A549 (cell line): ENCODE measurements around the gene PIGU. TPM values are rescaled to one million over a fixed set of nuclear protein-coding genes. Genes with fewer than 3 reads are reported as not detected.

Source experiments
- ATAC-seq, 2 experiments: fragments of 200-7000 bp in 1 of 2; fragments of >200 bp in 1 of 2; cut with Nextera tagmentation in 1 of 2; cut with Tn5 transposase in 1 of 2; 3 replicates each; pipeline versions ENCODE4 v1.8.0 to v1.9.1; 2018 to 2020; ENCODE audit warnings: mild to moderate bottlenecking in 1 of 2, moderate library complexity in 1 of 2
- CTCF ChIA-PET: fragments of 300-600 bp; sonication (Branson Sonifier 250); formaldehyde crosslinking; extraction: SDS; loops from one replicate; lab custom pipeline; 2021; ENCODE audit warnings: antibody characterized with exemption, inconsistent platforms; lab: Yijun Ruan, JAX
- POLR2A ChIA-PET: fragments of 350-600 bp; formaldehyde crosslinking; extraction: SDS; loops from one replicate; lab custom pipeline; 2021; ENCODE audit warnings: antibody characterized with exemption, inconsistent platforms; lab: Yijun Ruan, JAX
- DNase-seq, 2 experiments: peaks; one replicate each; pipeline versions ENCODE4 v3.0.0 to v3.0.0-alpha.2; 2011 to 2016; ENCODE audit warnings: low read depth in 1 of 2, low spot score in 1 of 2
- FAIRE-seq: peaks from 2 replicates; lab custom pipeline; 2011; peaks lifted over from hg19 to GRCh38; lab: Jason Lieb, UNC
- H3K27ac ChIP-seq, 2 experiments: fragments of >200 bp; sonication (Bioruptor Twin); formaldehyde crosslinking; 3 replicates each; pipeline ENCODE4 v1.5.1; 2016 to 2017
- H3K4me1 ChIP-seq: fragments of >200 bp; sonication (Bioruptor Twin); formaldehyde crosslinking; 3 replicates; pipeline ENCODE4 v1.6.1; 2016
- H3K4me2 ChIP-seq: fragments of >200 bp; sonication (Bioruptor Twin); formaldehyde crosslinking; 3 replicates; pipeline ENCODE4 v1.6.1; 2016
- H3K4me3 ChIP-seq: fragments of >200 bp; sonication (Bioruptor Twin); formaldehyde crosslinking; 3 replicates; pipeline ENCODE4 v1.5.1; 2016
- H3K9me3 ChIP-seq: fragments of >200 bp; sonication (Bioruptor Twin); formaldehyde crosslinking; 3 replicates; pipeline ENCODE4 v1.6.1; 2016
- CBX8 ChIP-seq: fragments of 200-600 bp; sonication (generic); IDR thresholded peaks from 2 replicates; pipeline ENCODE4 v1.6.1; 2016
- CHD4 ChIP-seq: fragments of 200-600 bp; sonication (generic); IDR thresholded peaks from 2 replicates; pipeline ENCODE4 v1.6.1; 2016; ENCODE audit warnings: antibody characterized with exemption, mild to moderate bottlenecking, borderline replicate concordance
- ESRRA ChIP-seq: fragments of 150-350 bp; IDR thresholded peaks from 2 replicates; pipeline ENCODE4 v1.6.1; 2014; ENCODE audit warnings: mild to moderate bottlenecking, low read length, borderline replicate concordance
- FOXS1 ChIP-seq: fragments of 250-450 bp; sonication (Bioruptor Pico); IDR thresholded peaks from 2 replicates; pipeline ENCODE4 v1.5.0; 2020; ENCODE audit warnings: mild to moderate bottlenecking, moderate library complexity
- PHF8 ChIP-seq: fragments of 200-600 bp; sonication (generic); IDR thresholded peaks from 2 replicates; pipeline ENCODE4 v1.6.1; 2016; ENCODE audit warnings: low read depth, mild to moderate bottlenecking, antibody characterized with exemption, moderate library complexity, borderline replicate concordance
- ZNF302 ChIP-seq: fragments of 250-450 bp; sonication (Bioruptor Pico); IDR thresholded peaks from 2 replicates; pipeline ENCODE4 v1.9.0; 2021; ENCODE audit warnings: inconsistent platforms, mild to moderate bottlenecking, moderate library complexity
- WGBS: methylation state at CpG from one replicate; pipeline ENCODE4 v1.1.6; 2017; ENCODE audit errors: missing lambda C conversion rate; 5-methylcytosine and 5-hydroxymethylcytosine counted together
- polyA plus RNA-seq, 4 experiments: library from polyadenylated mRNA; depleted of rRNA in 3 of 4; stranded (reverse); fragments of >200 nt; fragmentation: RNase III in 1 of 4; extraction: RNeasy Plus Mini Kit Qiagen cat#74134 plus additional on column Dnase treatment in 1 of 4; gene quantifications; 2 replicates in 3 of 4; 3 replicates in 1 of 4; pipeline ENCODE4 v1.2.3, GENCODE V29; 2011 to 2017
- TF ChIP-seq, protein P1 (sequence below): IDR thresholded peaks from 2 replicates; pipeline ENCODE4 v1.6.1; 2012
- TF ChIP-seq, protein P2 (sequence below): fragments of 150-350 bp; IDR thresholded peaks from 2 replicates; pipeline ENCODE4 v1.6.1; 2014; ENCODE audit warnings: low read depth, mild to moderate bottlenecking, low read length
- TF ChIP-seq, protein P3 (sequence below): fragments of 250-450 bp; sonication (Bioruptor Pico); IDR thresholded peaks from 2 replicates; pipeline ENCODE4 v1.5.0; 2021; ENCODE audit warnings: mild to moderate bottlenecking, moderate library complexity, borderline replicate concordance

PIGU gene
- polyA plus RNA-seq, 2 of the 4 experiments (the other 2 are of a cell fraction): 27.8 to 103 TPM

DNA sequence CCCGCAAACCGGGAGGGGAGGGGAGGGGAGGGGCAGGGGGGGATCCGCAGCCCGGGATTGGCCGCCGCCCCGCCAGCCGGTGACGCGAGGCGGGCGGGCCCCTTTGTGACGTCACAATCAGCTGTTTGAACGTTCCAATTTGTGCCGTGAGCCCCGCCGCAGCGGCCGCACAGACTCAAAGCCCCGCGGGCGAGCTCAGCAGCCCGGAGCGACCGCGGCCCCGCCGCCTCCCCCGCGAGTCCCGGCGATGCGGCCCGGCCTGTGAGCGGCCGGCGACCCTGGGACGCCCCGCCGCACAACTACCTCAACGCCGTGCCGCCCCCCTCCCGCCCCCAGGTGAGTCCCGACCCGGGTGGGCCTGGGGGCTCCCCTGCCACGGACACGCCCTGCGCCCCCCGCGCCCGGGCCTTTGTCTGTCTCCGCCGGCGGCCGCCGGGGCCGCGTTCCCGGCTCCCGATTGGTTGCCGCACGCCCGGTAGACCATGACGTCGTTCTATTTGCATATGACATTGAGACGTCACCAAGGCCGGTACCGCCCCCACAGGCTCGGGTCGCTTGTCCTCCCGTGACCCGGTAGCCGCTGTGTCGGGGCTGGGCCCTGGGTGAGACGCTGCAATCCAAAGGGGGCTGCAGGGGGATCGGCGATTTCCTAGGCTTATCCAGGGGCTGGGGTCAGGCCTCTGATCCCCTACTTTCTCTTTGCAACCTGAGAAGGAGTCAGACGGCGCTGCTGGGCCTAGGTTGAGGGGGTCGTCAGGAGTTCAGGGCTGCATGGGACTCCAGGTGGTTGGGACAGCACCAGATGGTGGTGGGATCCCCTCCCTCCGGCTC, 27.5 kb upstream of the PIGU start, which contains the start of gene TP53INP2:
Gene TP53INP2, plus strand, starts transcription at position 168 of the 831 bp plus-strand sequence. CDS start 4,396 bp downstream, outside the sequence.
- no peak for FAIRE-seq
- H3K27ac ChIP-seq: peak within 1 kb of the TSS; percentile 80 to 93
- TF ChIP-seq ESRRA (peak; percentile 92), PHF8 (peak; percentile 92)
- TF ChIP-seq, protein P1, sequence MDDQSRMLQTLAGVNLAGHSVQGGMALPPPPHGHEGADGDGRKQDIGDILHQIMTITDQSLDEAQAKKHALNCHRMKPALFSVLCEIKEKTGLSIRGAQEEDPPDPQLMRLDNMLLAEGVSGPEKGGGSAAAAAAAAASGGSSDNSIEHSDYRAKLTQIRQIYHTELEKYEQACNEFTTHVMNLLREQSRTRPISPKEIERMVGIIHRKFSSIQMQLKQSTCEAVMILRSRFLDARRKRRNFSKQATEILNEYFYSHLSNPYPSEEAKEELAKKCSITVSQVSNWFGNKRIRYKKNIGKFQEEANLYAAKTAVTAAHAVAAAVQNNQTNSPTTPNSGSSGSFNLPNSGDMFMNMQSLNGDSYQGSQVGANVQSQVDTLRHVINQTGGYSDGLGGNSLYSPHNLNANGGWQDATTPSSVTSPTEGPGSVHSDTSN: peak; percentile 45; the same call in 1 of the 2 replicates
- TF ChIP-seq, protein P2, sequence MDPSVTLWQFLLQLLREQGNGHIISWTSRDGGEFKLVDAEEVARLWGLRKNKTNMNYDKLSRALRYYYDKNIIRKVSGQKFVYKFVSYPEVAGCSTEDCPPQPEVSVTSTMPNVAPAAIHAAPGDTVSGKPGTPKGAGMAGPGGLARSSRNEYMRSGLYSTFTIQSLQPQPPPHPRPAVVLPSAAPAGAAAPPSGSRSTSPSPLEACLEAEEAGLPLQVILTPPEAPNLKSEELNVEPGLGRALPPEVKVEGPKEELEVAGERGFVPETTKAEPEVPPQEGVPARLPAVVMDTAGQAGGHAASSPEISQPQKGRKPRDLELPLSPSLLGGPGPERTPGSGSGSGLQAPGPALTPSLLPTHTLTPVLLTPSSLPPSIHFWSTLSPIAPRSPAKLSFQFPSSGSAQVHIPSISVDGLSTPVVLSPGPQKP: no peak
- peaks cover 26% of the 10 kb centered on the region for H3K4me1 ChIP-seq
- POLR2A ChIA-PET: interaction anchor here (1.0 to 1.6 kb wide), 4 partner anchors 9 to 146 kb away, joined by 3 to 12 read pairs (median 3); partner anchors contain the start of genes MAP1LC3A and PIGU
- no peaks in the 10 kb centered on the region for H3K9me3 ChIP-seq
- H3K4me2 ChIP-seq: peak within 1 kb of the TSS; percentile 99
- WGBS: 5% methylated on average over 22 of the region's 82 CpGs
- peak within 1 kb of the TSS; percentile 94 for H3K4me3 ChIP-seq
- peak; percentile 82 to 89 for DNase-seq
- CTCF ChIA-PET: interaction anchor here (0.6 to 8.6 kb wide), 9 partner anchors 8 to 518 kb away, joined by 3 to 108 read pairs (median 4); no protein-coding TSS in a partner anchor
- ATAC-seq: peak; percentile 50 to 66

DNA sequence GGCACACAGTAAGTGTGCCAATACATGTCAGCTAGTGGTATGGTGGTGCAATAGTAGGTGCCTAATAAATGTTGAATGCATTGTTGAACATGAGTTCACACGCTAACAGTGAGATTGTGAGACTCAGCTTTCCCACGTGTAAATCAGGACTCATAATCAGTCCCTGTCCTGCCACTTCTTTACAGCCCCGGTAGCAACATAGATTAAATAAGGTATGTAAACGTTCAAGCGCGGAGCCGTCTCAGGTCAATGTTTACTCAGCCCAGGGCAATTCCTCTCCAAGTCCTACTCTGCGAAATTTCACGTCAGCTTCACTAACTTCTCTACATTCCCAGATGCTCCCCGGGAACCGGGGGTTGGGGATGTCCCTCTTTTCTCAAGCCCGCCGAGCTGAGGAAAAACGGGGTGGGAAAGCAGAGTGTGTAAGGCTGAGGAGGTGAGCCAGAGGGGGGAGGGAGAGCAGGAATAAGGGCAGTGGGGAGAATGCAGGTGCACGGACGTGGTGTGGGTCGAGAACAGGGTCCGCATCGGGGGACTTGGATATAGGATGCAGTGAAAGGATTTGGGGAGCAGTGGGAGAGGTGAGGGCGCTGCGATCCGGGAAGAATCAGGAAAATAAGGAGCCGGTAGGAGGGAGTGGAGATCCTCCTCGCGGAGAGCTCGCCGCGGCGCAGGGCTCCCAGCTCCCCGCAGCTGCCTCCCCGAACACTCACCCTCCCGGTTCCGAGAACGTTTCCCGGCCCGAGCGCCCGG, 26.7 kb upstream of the PIGU start:
- POLR2A ChIA-PET: interaction anchor here (1.0 to 1.6 kb wide), 3 partner anchors 10 to 145 kb away, joined by 3 to 12 read pairs (median 3); partner anchors contain the start of genes MAP1LC3A and PIGU
- FAIRE-seq (no peak), DNase-seq (no peak), ATAC-seq (peak; percentile 4 to 10)
- TF ChIP-seq CBX8 (no peak), FOXS1 (CRISPR knock-in tag) (no peak), CHD4 (peak; percentile 26; the same call in 1 of the 2 replicates)
- TF ChIP-seq, protein P3, sequence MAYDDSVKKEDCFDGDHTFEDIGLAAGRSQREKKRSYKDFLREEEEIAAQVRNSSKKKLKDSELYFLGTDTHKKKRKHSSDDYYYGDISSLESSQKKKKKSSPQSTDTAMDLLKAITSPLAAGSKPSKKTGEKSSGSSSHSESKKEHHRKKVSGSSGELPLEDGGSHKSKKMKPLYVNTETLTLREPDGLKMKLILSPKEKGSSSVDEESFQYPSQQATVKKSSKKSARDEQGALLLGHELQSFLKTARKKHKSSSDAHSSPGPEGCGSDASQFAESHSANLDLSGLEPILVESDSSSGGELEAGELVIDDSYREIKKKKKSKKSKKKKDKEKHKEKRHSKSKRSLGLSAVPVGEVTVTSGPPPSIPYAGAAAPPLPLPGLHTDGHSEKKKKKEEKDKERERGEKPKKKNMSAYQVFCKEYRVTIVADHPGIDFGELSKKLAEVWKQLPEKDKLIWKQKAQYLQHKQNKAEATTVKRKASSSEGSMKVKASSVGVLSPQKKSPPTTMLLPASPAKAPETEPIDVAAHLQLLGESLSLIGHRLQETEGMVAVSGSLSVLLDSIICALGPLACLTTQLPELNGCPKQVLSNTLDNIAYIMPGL (CRISPR knock-in tag): no peak
- under 1% methylated on average over 37 of the region's 38 CpGs for WGBS
- Histone ChIP-seq H3K27ac (peak overlapping the region; percentile 80 to 93), H3K9me3 (no peaks in the 10 kb centered on the region), H3K4me3 (peak overlapping the region; percentile 94), H3K4me2 (peak overlapping the region; percentile 99), H3K4me1 (peaks cover 26% of the 10 kb centered on the region)
- CTCF ChIA-PET: interaction anchor here (0.6 to 8.6 kb wide), 8 partner anchors 9 to 517 kb away, joined by 3 to 108 read pairs (median 4); partner anchors contain the start of gene PIGU

DNA sequence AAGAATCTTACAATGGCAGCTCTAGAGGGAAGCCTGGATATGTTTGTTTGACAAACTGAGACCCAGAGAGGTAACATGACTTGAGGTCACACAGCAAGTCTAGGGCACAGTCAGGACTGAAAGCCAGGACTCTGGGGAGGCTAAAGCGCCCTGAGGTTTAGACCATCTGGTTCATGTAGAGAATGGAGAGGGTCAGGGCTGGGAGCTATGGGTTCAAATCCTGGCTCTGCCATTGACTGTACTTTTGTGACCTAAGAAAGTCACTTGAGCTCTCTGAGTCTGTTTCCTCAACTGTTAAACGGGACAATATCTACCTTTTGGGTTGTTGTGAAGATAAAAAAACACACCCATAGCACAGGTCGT, 26.1 kb upstream of the PIGU start:
- ChIA-PET POLR2A (interaction anchor here (1.1 to 1.6 kb wide), 2 partner anchors 26 to 144 kb away, joined by 3 to 12 read pairs; partner anchors contain the start of genes MAP1LC3A and PIGU), CTCF (interaction anchor here (0.8 to 8.6 kb wide), 5 partner anchors 11 to 390 kb away, joined by 3 to 108 read pairs (median 4); partner anchors contain the start of gene PIGU)
- peak overlapping the region; percentile 99 for H3K4me2 ChIP-seq
- TF ChIP-seq ZNF302 (CRISPR knock-in tag): no peak
- no peak for TF ChIP-seq CHD4
- TF ChIP-seq ESRRA: no peak
- H3K27ac ChIP-seq: no peak overlapping the region
- ATAC-seq (no peak), DNase-seq (no peak), FAIRE-seq (no peak)
- 22% methylated on average over 3 of the region's 3 CpGs for WGBS
- no peaks in the 10 kb centered on the region for H3K9me3 ChIP-seq
- H3K4me3 ChIP-seq: peak overlapping the region; percentile 94; the same call in 2 of the 3 replicates
- H3K4me1 ChIP-seq: peaks cover 26% of the 10 kb centered on the region
